Kidney epithelial cell (primary cell): ENCODE results near the gene NPTX1. TPM values are rescaled to one million over a fixed set of nuclear protein-coding genes. Genes with fewer than 3 reads are reported as not detected.

ENCODE experiments used
- DNase-seq: peaks from one replicate; pipeline ENCODE4 v3.0.0-alpha.2; 2010; ENCODE audit warnings: low read depth
- H3K27me3 ChIP-seq: 2 replicates; pipeline ENCODE4 v1.6.0; 2011; ENCODE audit warnings: low read length; ENCODE audit not compliant: control insufficient read depth, insufficient read depth
- H3K36me3 ChIP-seq: 2 replicates; pipeline ENCODE4 v1.5.1; 2011; ENCODE audit warnings: low read length; ENCODE audit not compliant: control insufficient read depth, insufficient read depth
- H3K4me3 ChIP-seq: 2 replicates; pipeline ENCODE4 v1.5.1; 2011; ENCODE audit warnings: low read depth, mild to moderate bottlenecking, control low read depth, low read length
- CTCF ChIP-seq: IDR thresholded peaks from 2 replicates; pipeline ENCODE4 v1.5.1; 2011; ENCODE audit warnings: mild to moderate bottlenecking, moderate library complexity, low read length, control low read depth, inconsistent platforms; ENCODE audit not compliant: insufficient read depth, poor library complexity, severe bottlenecking
- total RNA-seq: library from RNA; depleted of rRNA; stranded (reverse); fragments of >200 nt; gene quantifications from 2 replicates; pipeline ENCODE4 v1.2.3, GENCODE V29; 2015

The NPTX1 gene
- total RNA-seq, 1 donor from 2014 or later = not detected

DNA sequence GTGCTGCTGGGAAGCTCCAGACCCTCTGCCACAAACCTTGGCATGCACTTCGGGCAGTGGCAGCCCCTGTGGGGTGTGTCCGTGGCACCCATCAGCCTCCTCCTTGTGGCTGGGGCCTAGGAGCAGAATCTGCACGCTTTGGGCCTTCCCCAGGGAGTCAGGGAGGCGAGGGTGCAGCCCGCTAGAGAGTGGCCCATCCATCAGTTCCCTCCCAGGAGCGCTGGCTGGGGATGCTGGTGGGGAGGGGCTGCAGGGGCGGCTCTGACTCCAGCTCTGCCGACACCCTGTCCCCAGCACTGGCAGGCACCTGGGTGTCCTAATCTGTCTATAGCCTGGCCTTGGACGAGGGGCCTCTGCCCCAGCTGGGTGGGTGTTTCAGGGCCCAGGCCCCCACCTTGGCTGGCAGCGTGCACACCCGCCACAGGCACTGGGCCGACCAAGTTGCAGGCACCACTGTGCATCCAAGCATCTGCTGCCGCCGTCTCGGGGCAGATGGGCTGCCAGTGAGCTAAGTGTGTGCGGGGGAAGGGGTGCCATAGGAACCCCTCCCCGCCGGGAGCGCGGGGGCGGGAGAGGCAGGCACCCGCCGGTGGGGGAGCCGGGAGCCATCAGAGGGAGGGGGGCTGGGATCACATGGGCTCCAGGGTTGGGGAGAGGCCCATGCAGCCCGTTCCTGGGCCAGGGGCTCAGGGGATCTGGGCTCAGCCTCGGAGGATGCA, 31.2 kb downstream of the NPTX1 start:
- no peak for TF ChIP-seq CTCF
- H3K36me3 ChIP-seq = no peaks in the 10 kb centered on the region
- DNase-seq = no peak

GRCh38 chr17:80444644-80444979, 31.8 kb downstream of the NPTX1 start:
- no peak for TF ChIP-seq CTCF
- Histone ChIP-seq H3K4me3 (no peak overlapping the region), H3K36me3 (no peaks in the 10 kb centered on the region), H3K27me3 (peaks cover 40% of the 10 kb centered on the region)
- DNase-seq = no peak

More for the DNA sequence above, 31.2 kb downstream of the NPTX1 start:
- H3K27me3 ChIP-seq = peaks cover 40% of the 10 kb centered on the region
- no peak overlapping the region for H3K4me3 ChIP-seq

DNA sequence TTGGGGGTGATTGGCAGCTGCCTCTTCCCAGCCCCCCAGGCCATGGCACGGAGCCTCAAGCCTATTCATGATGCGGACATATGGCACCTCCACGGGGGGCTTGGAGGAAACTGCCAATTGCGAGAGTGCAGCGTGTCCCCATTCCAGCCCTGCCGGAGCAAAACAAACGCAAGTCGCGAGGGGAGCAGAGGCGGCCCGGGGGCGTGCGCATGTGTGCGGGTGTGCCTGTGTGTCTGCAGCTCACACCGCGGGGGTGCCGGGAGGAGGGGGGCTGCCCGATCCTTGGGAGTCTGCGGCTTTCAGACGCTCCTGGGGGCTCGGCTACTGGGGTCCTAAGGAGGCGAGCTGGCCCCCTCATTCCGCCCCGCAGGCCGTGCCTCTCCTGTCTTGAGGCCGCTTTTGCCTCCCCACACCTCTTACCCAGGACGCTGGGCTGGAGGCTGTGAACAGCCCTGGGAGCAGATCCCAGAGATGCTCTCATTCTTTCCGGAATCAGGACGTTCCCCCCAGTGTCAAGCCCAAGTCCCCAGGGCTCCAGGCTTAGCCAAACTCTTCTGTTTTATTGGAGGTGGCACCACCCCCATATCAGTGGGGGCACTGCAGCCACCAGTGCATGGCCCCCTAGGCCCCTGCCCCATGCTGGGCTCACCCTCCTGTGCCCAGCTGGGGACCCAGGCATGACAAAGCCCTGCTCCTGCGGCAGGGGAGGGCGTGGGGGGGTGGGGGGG, 32.3 kb downstream of the NPTX1 start:
- TF ChIP-seq CTCF = no peak
- no peaks in the 10 kb centered on the region for H3K36me3 ChIP-seq
- no peak overlapping the region for H3K4me3 ChIP-seq
- DNase-seq = no peak
- peaks cover 41% of the 10 kb centered on the region for H3K27me3 ChIP-seq

DNA sequence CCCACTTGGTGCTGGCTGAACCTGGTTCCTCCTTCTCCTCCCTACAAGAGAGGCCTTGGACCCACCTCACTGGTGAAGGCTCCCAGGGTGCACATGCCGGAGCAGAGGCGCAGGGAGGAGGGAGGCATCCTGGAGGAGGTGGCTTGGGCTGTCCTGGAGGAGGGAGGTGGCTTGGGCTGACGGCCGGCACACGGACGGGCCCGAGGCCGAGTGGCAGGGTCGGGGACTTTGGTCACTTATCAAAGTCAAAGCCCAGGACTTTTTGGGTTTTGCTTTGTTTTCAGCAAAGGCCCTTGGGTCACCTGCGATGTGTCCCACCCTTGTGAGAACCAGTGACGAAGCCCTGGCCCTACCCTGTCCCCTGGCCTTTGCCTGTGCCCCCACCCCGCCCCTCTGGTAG, 32.9 kb downstream of the NPTX1 start:
- no peak for DNase-seq
- peaks cover 41% of the 10 kb centered on the region for H3K27me3 ChIP-seq
- TF ChIP-seq CTCF = no peak
- no peaks in the 10 kb centered on the region for H3K36me3 ChIP-seq
- H3K4me3 ChIP-seq = no peak overlapping the region

- no peak for DNase-seq
- Histone ChIP-seq H3K4me3 (no peak overlapping the region), H3K36me3 (no peaks in the 10 kb centered on the region), H3K27me3 (peaks cover 38% of the 10 kb centered on the region)
- TF ChIP-seq CTCF = no peak
Observed at GRCh38 chr17:80442764-80443163, 33.6 kb downstream of the NPTX1 start.
